ENCODE measurements around the gene SMOC2.

The SMOC2 gene

DNA sequence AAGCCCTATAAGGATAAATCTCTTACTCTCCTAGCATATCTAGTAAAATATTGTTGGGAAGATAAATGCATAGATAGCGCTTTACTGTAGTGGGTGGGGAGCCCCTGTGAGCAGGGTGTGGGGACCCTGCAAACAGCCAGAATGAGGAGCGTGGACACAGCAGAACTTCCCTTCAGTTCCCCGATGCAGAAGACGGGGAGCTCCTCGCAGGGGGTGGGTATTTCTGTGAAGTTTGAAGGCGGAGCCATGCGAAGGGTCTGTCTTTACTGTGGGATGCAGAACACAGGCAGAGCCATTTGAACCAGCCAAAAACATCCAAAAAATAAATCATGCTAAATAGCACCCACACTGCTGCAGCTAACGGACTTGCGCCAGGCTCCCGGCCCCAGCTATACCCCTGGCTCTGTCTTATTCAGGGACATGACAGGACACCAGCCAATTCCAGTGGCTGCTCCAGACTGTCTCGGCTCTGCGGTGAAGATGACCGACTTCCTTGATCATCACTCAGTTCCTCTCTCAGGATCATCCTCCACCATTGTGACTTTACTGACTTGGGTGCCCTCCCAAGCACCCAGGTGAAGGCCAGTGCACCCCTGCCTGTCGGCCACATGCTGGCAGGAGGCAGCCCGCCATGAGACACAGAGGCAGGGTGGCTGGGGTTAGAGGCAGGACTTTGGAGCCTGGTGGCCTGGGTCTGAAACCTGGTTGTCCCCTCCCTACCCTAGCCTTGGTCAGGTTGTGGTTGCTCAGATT is 134.5 kb downstream of the SMOC2 start:
- DNase-seq (ENCODE audit: low spot score) = no peak

DNA sequence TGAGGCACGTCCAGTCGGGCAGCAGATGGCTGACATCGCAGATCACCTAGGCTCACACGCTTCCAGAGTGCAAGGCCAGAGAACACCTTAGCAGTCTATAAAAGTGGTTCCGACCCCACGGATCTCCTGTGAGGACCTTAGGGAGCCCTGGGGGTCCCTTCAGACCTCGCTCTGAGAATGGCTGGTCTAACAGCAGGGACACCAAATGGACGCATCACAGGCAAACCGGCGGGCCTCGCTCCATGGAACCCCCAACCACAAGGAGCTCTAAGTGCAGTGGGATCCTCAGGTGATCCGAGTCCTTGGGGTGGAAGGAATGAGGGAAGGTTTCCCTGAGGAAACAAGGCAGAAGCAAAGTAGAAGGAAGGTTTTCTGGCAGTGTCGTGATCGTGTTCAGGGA is 135.4 kb downstream of the SMOC2 start:
- no peak for DNase-seq (ENCODE audit: low spot score)

DNA sequence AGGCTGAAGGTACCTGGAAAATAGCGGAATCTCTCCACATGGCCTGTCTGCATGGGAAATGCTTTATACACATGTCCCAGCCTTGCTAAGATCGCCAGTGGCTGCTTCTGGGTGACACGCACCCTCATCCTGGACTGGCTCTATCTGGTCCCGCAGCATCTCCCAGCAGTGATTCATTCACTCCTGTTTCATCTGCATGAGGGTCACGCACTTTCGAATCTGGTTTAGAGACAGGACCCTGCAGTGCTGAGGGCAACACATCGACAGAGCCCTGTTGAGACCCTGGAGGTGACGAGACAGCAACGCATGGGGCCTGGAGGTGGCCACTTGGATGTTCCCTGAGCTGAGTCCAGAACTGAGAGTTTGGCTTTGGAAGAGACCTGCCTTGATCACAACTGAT is 136.5 kb downstream of the SMOC2 start:
- no peak for DNase-seq (ENCODE audit: low spot score)

DNA sequence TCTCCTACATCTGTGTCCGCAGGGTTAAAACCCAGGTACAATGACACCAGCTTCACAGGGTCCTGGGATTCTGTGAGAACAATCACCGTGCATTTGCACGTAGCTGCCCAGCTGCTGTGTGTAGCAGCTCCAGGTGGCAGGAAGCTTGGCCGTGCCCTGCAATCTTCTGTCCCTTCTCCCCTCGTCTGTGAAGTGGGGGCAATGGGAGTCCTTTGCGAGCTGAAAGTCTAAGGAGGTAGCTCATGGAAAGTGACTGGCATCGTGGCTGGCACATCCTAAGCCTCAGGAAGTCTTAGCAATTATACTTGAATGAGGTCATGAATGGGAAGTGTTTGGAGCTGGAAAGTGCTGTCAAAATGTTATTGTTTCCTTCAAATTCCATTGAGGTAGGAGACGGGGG is 137.1 kb downstream of the SMOC2 start:
- DNase-seq (ENCODE audit: low spot score) = no peak

DNA sequence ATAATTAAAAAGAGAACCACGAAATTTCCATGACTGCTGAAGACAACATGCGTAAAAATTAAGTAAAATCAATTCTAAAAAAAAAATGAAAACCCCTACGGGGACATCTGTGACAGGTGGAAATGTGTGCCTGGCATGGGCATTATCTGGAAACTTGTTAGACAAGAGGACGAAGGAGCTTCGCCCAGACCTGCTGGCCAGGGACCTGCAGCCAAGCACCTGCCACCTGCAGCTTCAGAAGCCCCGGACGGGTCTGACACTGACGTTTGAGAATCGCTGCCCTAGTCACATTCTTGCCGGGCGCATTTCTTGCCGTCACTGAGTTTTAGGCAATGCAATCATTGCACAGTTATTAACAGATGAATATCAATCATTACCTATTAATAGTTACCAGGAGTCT is 140.3 kb downstream of the SMOC2 start:
- no peak for DNase-seq (ENCODE audit: low spot score)

DNA sequence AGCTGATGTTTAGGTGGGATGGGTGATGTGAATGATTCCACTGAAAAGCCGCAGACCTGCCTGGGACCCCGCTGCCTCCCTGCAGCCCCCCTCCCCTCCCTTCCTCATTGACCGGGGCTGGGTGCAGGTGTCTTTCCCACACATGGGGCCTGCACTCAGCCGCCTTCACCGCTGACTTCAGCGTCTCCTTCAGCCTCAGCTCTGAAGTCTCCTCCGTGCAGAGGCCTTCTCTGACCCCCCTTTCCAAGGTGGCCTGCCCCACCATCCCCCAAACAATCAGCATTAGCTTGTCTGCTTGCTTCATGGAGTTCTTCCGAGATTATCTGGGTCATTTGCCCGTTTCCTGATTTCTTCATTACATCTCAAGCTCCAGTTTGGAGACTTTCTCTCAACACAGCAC is 140.7 kb downstream of the SMOC2 start:
- DNase-seq (ENCODE audit: low spot score) = no peak

DNA sequence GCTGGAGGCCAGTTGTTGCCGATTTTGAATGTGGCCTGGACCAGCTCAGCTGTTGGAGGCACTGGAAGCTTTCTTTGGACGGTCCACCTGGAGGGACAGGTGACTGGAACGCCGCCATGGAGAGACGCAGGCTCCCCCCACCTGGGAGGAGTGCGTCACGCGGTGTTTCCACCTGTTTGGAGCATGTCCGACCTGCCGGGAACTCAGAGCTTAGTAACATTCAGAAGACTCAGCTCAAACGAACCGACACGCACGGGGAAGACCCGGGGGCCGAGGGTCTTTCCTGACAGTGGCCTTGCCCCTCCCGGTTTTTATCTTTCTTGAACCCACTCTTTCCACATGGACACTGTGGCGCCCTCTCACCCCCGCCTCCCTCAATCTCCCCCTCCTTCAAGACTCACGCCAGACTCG is 141.6 kb downstream of the SMOC2 start:
- no peak for DNase-seq (ENCODE audit: low spot score)

DNA sequence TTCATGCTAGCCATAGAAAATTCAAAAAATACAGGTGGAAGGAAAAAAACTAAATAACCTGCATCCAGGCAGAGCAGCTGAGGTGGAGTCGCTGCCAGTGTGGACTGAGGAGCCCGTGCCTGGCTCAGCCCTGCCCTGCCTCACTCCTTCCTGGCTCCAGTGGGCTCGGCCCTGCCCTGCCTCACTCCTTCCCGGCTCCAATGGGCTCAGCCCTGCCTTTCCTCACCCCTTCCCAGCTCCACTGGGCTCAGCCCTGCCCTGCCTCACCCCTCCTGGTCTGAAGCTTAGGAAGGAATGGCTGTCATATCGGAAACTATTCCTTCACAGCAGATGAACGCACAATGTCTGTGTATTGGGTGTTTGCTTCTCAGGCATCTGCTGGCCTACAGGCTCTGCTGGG is 142.1 kb downstream of the SMOC2 start:
- no peak for DNase-seq (ENCODE audit: low spot score)

DNA sequence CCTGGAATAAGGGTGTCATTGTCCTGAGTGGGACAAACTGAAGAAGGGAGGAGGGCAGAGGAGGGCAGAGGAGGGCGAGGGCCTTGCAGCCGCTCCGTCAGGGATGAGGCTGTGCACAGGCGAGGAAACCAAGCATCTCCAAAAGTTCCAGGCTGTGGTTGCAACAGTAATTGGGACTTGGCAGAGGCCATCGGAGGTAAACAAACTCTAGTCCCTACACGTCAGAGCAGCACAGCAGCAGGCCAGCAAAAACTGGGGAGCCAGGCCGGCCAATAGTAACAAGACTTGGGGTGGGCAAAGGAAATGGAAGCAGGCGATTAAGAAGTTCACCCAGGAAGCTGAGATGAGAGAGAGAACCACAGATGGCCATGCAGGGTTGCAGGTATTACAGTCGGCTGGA is 142.8 kb downstream of the SMOC2 start:
- no peak for DNase-seq (ENCODE audit: low spot score)

DNA sequence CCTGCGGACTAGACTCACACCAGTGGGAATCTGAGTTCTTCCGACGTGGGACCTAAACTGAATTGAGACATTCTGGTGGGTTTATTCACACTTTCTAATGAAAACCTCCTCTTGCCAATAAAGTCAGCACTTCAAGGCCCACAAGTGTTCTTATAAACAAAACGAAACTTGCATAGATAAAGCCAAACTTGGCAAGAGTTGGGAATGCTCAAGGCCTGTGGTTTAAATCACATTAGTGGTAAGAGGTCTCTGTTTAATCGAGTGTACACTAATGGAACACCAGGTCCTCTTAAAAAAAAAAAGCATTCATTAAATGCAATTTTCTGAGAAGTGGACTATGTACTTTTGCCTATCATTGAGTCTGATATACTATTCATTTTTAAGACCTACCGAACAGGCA is 143.3 kb downstream of the SMOC2 start:
- no peak for DNase-seq (ENCODE audit: low spot score)

DNA sequence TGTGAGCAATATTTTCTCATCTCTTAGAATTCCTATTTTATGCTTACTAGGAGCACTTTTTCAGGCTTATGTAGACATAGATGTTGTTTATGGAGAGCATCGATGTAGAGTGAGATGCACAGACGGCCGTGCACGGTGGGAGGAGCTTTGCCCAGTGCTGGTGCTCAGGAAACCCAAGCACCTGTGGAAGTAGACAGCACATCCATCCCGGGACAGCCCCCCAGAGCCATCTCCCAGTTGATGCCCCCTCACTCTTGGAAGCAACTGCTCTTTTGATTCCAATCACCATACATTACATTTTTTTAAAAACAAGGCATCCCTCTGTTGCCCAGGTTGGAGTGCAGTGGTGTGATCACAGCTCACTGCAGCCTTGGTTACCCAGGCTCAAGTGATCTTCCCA is 143.7 kb downstream of the SMOC2 start:
- DNase-seq (ENCODE audit: low spot score) = no peak

DNA sequence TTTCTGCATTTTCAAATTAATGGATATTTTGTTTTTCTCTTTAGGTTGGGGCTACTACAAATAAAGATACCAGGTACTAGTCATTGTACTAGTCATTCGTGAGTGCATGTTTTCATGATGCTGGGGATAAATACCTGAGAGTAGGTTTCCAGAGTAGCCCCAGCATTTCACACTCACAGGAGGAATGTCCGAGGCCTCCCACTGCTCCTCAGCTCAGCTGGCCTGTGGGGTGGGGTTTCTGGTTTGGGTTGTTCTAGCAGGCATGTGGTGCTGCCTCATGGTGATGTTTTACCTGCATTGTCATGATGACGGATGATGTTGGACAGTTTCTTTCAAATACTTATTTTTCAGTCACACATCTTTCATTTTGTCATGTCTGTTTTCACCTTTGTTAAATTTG is 144.5 kb downstream of the SMOC2 start:
- no peak for DNase-seq (ENCODE audit: low spot score)

DNA sequence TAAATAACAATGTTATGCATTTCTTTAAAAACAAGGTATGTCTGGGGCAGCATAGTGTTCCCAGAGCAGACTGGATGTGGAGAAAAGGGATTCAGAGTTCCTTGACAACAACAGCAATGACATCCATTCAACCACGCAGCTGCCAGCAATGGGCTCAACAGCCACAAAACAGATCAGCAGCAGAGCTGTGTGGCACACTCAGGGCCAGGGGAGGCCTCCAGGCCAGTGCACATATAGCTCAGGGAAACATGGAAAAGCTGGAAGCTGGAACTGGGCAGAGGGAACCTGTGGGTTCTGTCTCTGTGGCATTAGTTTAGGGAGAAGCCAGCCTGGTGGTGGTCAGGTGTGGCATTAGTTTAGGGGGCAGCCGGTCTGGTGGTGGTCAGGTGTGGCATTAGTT is 148.3 kb downstream of the SMOC2 start:
- no peak for DNase-seq (ENCODE audit: low spot score)

DNA sequence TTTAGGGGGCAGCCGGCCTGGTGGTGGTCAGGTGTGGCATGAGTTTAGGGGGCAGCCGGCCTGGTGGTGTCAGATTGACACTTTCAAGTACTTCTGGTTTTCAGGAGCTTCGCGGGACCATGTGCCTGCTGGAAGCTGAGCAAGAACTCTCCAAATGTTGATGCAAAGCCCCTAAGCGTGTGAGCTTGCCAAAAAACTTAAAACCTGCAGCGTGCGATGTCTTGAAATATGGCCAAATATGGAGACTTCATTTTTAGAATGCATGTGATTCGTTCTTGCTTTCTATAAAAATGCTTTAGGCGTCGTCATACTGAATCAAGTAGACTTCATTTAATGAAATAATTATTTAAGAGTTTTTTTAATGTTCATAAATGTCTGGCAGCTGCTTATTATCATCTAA is 149.4 kb downstream of the SMOC2 start:
- no peak for DNase-seq (ENCODE audit: low spot score)

DNA sequence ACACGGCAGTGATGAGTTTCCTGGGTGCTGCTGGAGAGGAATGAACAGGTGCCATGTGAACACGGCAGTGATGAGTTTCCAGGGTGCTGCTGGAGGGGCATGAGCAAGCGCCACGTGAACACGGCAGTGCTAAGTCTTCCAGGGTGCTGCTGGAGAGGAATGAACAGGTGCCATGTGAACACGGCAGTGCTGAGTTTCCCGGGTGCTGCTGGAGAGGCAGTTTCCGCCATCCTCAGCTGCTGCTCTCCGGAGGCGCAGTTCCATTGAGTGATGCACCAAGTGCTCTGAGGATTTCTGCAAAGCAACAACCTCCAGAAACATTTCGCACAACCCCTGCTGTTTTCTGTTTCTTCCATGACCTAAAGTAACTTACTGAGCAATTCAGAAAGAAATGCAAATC is 155.4 kb downstream of the SMOC2 start:
- no peak for DNase-seq (ENCODE audit: low spot score)

DNA sequence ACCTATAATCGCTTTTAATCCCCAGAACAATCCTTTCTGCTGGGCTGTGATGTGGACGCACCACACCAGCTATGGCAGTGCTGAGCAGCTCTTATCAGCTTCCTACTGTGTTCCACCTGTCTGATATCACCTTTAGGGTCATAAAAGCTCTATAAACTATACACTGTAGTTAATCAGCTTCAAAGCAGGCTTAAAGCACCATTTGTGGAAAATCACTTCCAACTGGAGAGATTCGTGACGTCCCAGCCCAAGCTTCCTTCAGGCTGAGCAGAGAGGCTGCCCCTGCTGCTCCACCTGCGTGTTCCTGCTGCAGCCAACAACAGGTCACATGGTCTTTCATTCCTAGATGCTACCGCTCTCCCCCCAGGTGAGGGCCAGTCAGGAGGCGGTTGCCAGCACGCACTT is 156.5 kb downstream of the SMOC2 start:
- no peak for DNase-seq (ENCODE audit: low spot score)

DNA sequence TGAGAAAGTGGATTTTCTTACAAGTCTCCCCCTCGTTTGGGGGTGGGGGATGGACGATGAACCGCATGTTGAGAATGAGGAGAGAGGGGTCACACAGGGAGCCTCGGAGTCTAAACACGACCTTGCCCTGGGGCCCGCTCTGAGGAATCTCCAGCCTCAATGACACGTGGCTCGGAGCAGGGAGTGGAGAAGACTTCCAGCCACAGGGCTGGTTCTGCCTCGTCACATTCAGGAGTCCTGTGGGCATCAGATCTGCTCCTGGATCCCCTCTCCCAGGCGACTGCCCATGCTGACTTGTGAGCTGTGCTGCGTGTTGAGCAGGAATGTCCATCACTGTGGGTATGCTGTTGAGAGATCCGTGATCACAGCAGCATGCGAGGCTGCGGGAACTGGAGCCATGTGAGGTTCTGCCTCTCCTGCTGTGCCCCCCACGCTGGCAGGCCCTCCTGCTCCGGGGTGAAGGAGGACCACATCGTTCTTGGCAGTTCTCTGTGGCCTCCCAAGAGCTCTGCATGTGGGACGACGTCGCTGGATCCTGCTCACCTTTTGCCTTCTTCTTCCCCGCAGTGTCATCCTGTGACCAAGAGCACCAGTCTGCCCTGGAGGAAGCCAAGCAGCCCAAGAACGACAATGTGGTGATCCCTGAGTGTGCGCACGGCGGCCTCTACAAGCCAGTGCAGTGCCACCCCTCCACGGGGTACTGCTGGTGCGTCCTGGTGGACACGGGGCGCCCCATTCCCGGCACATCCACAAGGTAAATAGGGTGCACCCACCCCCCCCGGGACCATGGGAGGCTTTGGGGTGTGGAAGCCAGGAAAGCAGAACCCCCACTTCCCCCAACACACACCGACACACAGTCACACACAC is 157.5 kb downstream of the SMOC2 start:
- DNase-seq (ENCODE audit: low spot score) = no peak

DNA sequence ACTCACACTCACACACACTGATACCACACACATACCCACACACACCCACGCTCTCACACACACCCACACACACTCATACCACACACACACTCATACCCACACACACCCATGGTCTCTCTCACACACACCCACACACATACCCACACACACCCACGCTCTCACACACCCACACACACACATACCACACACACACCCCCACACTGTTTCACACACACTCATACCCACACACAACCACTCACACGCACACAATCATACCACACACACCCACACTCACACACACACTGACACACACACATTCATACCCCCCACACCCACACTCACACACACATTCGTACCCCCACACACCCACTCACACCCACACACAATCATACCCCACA is 158.1 kb downstream of the SMOC2 start:
- no peak for DNase-seq (ENCODE audit: low spot score)

DNA sequence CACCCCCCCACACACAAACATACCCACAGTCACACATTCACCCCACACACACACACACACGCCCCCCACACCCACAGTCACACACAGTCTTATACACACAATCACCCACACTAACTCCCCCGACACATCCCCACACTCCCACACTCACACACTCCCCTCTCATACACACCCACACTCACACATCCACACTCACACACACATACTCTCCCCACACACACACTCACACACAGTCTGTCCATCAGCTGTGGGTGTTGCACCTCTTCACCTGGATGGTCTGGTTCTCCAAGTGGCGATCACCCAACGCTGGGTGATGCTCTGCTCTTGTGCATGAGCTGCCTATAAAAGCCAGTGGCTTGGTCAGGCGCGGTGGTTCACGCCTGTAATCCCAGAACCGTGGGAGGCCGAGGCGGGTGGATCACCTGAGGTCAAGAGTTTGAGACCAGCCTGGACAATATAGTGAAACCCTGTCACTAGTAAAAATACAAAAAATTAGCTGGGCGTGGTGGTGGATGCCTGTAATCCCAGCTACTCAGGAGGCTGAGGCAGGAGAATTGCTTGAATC is 158.9 kb downstream of the SMOC2 start:
- no peak for DNase-seq (ENCODE audit: low spot score)

DNA sequence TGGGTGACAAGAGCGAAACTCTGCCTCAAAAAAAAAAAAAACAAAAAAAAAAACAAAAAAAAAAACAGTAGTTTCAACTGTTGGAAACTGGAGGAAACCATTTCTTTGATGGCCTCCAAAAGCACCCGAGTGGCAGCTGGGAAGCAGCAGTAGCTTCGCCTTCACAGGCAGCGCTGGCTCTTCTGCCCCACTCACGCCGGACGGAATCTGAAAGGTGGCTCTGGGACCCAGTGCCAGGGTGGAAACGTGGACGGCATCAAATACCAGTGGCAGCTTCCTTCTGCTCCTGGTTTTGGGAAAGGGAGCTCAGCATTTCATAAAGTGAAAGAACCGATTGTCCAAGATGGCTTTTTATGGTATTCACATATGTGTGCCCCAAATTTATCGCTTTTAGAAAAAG is 159.4 kb downstream of the SMOC2 start:
- no peak for DNase-seq (ENCODE audit: low spot score)

DNA sequence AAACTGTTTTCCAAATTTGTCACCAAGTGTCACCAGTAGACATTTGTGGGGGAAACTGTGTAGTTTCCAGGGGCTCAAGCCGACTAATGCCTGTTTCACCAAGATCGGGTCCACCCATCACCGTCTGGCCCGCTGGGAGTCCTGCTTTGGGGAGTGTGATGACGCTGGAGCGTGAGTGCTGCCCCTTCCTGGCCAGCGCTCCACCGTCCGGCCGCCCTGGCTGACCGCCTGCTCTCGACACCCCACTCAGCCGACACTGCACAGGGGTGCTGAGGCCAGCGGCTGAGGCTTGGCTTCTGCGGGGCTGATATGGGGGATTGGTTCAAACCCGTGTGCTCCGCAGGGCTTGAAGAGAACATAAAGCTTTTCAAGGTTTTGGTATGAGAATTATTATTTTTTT is 160.1 kb downstream of the SMOC2 start:
- DNase-seq (ENCODE audit: low spot score) = no peak

DNA sequence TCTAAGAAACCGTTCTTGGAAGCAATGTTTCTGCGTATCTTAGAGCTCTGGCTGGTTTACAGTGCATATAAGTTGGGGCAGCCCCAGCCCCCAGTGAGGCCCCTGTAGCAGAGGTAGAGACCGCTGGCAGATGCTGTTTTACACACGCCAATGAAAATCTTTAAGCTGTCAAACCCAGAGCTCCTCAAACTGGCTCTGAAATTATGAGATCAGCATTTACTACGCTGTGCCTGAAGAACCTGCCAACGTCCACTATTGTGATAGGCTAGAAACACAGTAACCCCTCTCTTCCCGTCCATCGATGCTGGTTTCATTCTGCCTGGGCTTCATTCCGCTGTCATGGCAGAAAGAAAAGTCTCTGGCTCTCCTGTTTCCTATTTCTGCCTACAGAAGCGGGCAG is 160.6 kb downstream of the SMOC2 start:
- DNase-seq (ENCODE audit: low spot score) = no peak

DNA sequence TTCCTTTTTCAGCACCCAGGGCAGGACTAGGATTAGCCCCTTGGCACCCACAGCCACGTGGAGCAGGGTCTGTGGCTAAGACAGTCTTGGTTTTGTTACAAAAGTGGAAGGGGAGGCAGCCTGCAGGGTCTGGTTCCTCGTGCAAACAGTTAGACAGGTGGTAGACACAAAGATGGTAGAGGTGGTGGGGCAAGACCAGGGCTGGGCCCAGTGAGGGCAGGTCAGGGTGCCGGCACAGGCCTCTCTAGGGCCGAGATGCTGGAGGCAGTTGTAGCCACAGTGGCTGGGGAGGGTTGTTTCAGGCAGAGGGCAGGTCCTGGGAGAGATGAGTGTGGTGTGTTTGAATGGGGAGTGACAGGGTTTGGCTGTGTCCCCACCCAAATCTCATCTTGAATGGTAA is 161.6 kb downstream of the SMOC2 start:
- no peak for DNase-seq (ENCODE audit: low spot score)
